Suppressor macrophage (primary cell): Measurements from ENCODE around the gene MORC1.
"Not testable (repeated sequence)": the region's sequence is repeated elsewhere in the genome, so short reads cannot be mapped to it uniquely, and the experiment has no call there.

Experiments used
- DNase-seq, 4 experiments: peaks; one replicate each; pipeline ENCODE4 v3.0.0-alpha.2; 2020 to 2022

Gene MORC1

GRCh38 chr3:109098079-109098644 is 19.8 kb downstream of the MORC1 start:
- peak in 2 of 4 experiments; percentile 19 to 50 for DNase-seq

DNA sequence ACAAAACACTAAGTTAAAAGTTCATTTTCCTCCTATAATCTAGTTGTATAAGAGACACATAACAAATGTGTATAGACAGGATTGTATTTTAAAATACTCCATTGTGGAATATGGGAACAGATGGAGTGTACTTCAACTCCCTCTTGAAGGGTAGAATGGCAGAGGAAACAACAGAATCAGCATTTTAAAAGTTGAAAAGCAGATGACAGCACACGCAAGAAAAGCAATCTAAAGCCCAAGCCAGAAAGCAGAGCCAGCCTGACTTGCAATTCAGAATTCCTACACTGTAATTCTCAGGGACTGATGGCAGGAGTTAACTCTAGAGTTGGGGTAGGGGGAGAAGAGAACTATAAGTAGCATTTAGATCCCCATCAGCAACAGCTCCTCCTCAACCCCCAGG is 22.8 kb downstream of the MORC1 start:
- DNase-seq = no peak

DNA sequence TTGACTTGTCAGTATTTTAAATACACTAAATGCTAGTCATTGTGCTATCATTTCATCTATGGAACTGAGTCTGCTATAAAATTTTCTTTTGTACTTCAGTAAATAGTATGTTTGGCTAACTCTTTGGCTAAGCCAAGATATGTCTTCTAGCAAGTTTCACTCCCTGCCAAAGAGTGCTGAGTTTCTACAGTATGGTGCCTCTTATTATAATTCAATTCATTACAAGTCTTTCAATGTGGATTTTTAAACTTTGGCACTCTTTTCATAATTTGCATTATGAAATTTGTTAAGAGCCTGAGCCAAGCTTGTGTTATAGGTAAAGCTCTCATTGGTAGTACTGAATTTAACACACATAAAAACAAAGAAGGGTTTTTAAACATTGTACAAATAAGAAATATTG is 24.4 kb downstream of the MORC1 start:
- DNase-seq = no peak

GRCh38 chr3:109091846-109092245 is 26.1 kb downstream of the MORC1 start:
- no peak for DNase-seq

DNA sequence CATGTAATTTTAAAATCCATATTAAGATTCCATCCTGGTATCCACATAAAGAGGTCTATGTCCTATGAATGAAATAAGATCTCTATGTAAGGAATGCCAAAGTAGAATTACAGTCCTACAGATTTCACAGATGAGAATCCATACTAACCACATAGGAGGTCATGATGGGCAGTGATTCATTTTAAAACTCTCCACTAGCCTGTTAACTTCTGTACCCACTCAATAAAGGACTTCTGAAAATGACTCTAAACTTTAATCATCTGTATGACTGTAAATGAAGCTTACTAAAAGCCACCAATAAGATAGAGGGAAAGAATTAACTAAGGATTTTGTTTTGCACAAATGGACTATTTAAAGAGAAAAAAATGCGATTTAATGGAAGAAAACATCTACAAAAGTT is 28.7 kb downstream of the MORC1 start:
- DNase-seq = no peak

DNA sequence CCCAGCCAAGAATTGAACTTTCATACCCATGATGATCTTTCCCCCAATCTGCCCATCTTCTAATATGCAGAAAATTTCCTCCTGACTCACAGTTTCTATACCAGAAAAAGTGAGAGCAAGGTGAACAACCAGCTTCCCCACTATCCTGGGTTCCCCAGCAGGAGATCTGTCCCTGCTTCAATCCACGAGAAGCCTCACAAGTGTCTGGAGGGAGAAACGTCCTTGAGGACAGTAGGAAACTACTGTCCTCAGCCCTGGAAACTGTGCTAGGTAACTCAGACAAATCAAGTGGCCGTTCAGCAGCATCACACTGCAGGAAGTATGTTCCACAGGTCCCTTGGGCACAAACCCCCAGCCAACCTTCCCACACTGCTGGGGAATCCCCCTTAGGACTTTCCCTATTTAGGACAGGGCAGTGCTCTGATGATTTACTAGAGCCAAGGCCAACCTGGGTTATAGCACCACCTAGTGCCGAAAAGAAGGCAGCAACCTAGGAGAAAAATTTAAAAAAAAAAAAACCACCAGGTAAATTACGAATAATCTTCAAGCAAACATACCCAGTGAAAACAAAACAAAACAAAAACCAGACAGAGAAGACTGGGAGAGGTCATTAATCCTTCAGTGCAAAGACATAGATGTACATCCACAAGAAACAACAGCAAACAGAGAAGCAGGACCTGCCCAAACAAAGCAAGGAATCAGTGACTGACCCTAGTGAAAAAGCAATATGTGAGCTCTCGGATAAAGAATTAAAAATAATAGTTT is 36.0 kb downstream of the MORC1 start:
- peak; percentile 61 to 80 (median 73) for DNase-seq

DNA sequence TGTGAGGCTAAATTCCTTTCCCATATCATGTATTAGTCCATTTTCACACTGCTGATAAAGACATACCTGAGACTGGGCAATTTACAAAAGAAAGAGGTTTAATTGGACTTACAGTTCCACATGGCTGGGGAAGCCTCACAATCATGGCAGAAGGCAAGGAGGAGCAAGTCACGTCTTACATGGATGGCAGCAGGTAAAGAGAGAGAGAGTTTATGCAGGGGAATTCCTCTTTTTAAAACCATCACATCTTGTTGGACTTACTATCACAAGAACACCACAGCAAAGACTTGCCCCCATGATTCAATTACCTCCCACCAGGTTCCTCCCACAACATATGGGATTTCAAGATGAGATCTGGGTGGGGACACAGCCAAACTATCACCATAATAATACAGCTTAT is 37.8 kb downstream of the MORC1 start:
- DNase-seq = not testable (repeated sequence)

DNA sequence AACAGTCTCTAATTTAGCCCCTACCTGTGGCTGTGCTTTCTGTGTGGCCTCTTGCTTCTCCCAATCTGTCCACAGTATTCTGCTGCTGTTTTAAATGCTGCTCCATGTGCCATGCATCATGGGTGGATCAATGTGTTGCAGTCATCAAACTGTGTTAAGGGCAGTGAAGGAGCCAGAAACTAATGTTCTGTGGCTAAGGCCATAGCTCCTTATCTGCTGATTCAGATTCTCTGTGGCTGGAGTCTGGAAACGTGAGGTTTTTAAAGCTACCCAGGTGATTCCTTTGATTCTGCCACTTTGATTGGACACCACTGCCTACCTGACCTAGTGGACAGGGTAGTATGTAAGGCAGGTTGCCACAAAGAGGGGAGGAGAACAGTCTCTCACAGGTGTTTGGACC is 44.8 kb downstream of the MORC1 start:
- no peak for DNase-seq

DNA sequence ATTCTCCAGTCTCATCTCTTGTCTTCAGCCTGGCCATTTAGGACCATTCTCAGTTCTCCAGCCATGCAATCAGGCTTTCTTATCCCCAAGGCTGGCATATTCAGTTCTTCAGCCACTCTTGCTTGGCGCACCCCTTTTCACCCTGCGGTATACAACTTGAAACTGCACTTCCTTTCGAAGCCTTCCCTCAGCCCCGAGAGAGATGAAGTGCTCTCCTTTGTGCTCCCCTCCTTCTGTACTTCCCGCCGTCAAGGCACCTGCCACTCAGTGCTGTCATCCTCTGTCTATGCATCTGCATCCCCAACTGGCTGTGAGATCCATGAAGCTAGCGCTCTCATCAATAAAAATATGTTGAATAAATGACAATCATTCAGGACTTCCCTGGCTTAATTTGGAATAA is 45.7 kb downstream of the MORC1 start:
- DNase-seq = peak in 2 of 4 experiments; percentile 7 to 10

DNA sequence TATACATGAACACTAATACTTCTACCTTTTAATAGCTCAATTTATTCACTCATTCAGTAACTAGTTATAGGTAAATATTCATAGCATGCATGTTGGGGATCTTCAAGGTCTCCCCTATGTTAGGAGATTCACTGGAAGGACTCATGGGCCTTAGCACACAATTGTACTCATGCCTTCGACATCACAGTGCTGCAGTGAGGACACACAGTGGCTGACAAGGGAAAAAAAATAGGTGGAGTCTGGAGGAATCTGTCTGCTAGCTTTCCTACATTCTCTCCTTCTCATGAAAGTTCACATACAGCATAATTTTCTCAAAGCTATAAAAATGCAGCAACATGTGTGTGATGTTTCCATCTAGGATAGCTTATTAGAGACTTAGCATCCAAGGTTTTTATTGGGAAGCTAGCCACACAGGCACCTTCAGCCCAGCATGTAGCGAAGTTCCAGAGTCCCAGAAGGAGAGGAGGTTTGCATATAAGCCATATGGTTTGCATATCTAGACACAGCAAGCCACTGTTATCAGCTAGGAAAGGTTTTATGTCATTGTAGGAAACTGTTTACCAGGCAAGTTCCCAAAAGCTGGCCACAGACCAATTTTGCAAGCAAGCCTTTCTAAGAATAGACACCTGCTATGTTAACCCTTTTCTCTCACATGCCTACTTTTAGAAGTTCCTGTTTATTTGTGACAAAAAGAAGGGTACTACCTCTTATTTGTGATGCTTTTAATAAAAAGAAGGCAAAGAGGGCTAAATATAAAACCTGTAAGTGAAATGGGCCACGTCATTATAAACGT is 46.4 kb downstream of the MORC1 start:
- DNase-seq = peak in 3 of 4 experiments; percentile 16 to 30 (median 26)

GRCh38 chr3:109070211-109070610 is 47.7 kb downstream of the MORC1 start:
- DNase-seq = peak in 2 of 4 experiments; percentile 34 to 52

GRCh38 chr3:109066864-109067263 is 51.1 kb downstream of the MORC1 start:
- DNase-seq = no peak

GRCh38 chr3:109059264-109059663 is 58.7 kb downstream of the MORC1 start:
- peak; percentile 50 to 84 (median 65) for DNase-seq

DNA sequence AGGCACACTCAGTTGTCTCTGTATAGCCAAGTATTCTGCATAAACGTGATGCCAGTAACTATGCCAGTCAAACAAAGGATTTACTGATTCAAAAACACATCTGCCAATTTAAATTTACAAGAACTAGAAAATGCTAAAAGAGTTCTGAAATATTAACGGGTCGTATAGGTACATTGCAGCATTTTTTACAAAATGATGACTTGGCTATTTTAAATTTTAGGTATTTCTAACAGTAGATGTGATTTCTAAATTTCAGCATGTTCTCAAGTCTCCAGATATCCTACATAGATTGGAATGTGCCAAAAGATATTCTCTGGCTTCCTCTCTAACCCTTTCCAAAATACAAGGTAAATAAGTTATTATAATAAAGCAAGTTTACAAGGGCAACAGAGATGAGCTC is 60.3 kb downstream of the MORC1 start:
- no peak for DNase-seq

- peak in 2 of 4 experiments; percentile 40 to 53 for DNase-seq
Observed at GRCh38 chr3:109057056-109057455, 60.9 kb downstream of the MORC1 start.

GRCh38 chr3:109050591-109051167 is 67.3 kb downstream of the MORC1 start:
- DNase-seq = peak; percentile 56 to 72 (median 58)

GRCh38 chr3:109047366-109047765 is 70.6 kb downstream of the MORC1 start:
- no peak for DNase-seq

- DNase-seq = peak in 3 of 4 experiments; percentile 26 to 58 (median 51)
Observed at GRCh38 chr3:109045271-109046040, 72.5 kb downstream of the MORC1 start.

DNA sequence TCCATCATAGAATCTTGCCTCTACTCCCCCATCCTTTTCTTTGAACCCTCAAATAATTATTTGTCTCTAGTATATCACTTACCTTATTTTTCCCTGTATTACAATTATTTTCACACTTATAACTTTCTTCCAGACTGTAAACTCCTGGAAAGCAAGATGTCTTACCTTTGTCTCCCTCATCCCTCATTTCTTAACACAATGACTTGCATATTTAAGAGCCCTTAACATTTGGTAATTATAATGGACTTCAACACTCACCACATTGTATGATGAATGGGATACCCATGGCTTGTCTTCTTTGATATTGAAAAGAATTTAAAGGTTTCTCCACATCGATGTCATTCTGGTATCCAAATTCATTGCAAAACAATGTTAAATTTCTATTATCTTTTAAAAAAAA is 82.9 kb downstream of the MORC1 start:
- DNase-seq = no peak

DNA sequence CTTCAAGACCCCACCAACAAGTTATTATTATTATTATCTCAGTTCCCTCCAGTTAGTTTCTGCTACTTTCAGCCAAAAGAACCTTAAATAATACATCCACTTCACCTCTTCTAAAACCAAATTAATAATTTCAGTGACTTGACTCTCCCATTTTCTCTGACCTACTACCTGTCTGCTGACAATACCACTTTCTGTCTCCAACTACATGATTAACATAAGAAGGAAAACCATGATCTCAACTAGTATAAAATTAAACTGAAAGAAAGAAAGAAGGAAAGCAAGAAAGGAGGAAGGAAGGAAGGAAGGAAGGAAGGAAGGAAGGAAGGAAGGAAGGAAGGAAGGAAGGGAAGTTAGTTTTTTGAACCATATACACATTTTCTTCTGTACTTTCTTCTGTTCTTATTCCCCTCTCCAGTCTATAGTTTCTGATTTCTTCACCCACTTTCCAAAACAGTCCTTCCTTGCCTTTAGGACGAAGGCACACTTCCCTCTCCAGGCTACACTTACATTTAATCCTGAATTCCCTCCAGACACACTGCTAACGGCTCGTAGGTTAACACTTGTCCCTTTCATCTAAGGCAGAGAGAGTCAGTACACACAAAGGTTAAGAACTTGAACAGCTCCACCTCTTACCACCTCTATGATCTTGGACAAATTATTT is 84.8 kb downstream of the MORC1 start:
- no peak for DNase-seq

- DNase-seq = no peak
Observed at GRCh38 chr3:109028753-109029152, 89.2 kb downstream of the MORC1 start.

DNA sequence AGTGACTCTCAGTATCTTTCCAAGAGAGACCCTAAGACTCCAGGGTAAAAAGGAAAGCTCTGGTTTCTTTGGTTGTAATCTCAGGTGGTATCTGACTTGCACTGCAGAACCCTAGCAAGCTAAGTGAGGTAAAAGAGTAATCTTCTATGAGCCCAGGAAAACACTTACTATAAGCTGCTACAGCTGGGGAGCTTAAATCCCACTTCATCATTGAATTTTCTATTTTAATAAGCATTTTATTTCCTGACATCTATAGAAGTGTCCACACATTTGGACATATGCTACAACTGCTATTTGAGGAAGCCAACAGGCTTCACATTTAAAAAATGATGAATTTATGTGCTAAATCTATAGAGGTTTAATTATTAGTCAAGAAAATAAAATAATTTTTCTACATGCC is 91.1 kb downstream of the MORC1 start:
- DNase-seq = no peak
